SK-N-MC (cell line): Measurements from ENCODE around the gene CEACAM21.

Source experiments
- EZH2 ChIP-seq: fragments of 200-600 bp; sonication (generic); IDR thresholded peaks from one replicate; pipeline ENCODE4 v1.6.1; 2017; ENCODE audit warnings: antibody characterized with exemption
- FOXP2 ChIP-seq: optimal IDR thresholded peaks from 2 replicates; pipeline ENCODE3; 2011; ENCODE audit warnings: mild to moderate bottlenecking, moderate library complexity; ENCODE audit not compliant: insufficient read depth; ENCODE audit errors: extremely low read length, control extremely low read depth
- POLR2AphosphoS5 ChIP-seq: IDR thresholded peaks from 2 replicates; pipeline ENCODE4 v1.6.1; 2012; ENCODE audit warnings: mild to moderate bottlenecking, low read depth, low read length, borderline replicate concordance

DNA sequence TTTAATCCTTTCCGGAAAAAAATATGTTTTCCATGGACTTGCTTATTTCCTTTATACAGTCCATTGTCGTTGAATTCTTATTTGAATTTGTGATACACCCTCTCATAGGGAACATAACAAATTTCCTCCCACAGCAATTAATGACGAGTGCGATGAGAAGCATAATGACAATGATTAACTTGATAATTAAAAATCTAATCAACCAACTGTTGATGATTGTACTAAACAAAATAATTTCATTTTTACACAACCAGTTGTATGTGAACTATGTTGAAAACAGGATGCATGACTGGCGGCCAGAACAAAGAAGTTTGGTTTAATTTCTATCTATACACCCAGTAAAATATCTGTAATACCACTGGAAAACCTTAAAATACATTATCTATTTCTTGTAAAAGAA is 26.1 kb upstream of the CEACAM21 start:
- TF ChIP-seq EZH2 (no peak), POLR2AphosphoS5 (no peak), FOXP2 (no peak)
